ENCODE data around the gene PRAME. TPM values are rescaled to one million over a fixed set of nuclear protein-coding genes. Genes with fewer than 3 reads are reported as not detected.
"Not testable (repeated sequence)": the region's sequence is repeated elsewhere in the genome, so short reads cannot be mapped to it uniquely, and the experiment has no call there.

Gene PRAME
- polyA plus RNA-seq, 5 donors, result not detected

DNA sequence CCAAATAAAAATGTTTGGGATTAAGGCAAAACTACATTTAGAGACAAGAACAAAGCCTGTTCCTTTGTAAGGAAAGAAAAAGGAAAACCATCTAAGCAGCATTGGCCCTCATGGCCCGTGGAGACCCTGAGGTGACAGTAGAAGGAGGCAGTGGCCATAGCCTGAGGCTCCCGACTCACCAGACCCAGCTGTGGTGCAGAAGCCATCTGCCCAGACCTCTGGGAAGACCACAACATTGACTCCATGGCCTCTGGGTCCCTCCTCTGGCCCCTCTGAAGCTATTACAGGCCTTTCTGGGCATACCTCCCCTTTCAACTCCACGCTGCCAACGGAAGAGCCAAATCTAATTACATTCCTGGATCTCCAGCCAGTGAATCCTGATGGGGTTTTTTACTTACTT is 6.4 kb downstream of the PRAME start:
- no peak for DNase-seq

DNA sequence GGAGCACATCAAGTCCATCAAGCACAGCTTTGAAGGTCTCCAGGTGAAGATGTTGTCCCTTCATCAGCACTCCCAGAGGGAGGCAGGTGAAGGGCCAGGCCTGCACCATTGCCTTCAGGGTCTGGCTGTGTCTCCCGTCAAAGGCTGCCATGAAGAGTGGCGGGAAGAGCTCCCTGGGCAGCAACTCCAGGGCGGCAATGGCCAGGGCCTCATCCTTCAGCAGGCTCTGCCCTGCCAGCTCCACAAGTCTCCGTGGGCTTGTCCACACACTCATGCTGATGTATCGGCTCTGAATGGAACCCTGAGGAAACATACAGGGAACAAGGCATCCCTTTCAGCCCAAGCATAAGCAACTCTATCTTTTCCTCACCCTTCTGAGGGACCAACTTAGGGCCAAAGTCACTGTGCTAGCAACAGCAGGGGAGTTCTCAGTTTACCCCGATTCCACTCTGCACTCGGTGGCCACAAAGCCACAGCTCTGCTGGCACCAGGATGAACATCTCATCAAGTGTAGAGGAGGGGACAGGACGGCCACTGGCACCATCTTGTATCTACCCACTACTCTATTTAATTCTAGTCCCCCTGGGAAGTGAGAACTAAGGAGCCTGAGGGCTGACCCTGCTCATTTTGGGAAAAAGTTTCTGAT is 8.2 kb downstream of the PRAME start:
- no peak for DNase-seq

DNA sequence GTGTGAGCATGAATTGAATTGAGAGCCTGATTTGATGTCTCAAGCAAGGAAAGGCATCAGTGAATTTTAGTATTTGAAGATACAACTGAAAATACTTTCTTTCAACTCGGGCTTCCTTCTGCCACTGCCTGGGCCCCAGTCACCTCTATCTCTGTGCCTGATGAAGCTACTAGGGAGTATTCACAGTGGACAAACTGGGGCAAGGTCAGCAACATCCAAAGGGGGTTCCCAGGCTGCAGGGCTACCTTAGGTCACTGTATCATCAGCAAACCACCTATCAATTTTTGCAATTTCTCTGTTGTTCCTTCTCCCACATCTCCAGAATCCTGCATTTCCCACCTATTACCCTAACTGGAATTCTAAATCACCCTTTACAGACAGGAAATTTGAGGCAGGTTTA is 10.2 kb downstream of the PRAME start:
- DNase-seq, result no peak

DNA sequence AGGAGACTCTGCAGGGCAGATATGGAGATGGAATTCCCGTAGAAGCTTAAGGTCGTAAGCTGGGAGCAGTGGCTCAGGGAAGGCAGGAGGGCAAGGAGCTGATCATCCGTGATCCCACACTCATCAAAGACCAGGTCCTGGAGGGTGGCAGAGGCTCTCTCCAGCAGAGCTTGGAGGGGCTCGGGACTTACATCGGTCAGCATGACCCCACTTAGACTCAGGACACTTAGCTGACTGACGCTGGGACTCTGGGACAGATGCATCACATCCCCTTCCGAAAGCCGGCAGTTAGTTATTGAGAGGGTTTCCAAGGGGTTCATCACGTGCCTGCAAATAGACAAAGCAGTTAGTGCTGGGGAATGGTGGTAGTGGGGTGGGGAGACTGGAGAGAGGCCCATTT is 10.7 kb downstream of the PRAME start:
- no peak for DNase-seq

DNA sequence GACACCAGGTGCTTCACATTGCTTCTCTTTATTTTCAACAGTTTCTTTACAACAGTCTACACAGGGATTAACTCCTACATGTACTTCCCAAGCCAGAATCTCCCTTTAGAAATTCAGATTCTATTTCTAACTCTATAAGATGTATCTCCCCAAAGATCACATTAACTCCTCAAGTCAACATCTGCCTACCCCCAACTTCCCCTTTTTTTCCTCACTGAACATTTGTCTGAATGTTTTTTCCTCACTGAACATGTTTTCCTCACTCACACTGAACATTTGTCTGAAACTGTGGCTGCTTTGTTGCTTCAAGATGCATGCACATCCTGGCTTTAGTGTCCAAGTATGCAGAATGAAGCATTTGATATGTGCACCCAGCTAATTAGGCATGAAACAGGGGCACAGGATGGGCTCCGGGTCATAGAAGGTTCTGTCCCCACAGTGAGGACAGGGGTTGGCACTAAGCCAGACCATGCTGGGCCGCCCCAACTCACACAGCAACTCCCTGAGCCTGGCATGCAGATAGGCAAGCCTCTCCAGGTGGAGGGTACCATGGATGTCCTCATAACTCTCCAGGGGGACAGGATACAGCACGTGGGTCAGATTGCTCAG is 11.3 kb downstream of the PRAME start:
- no peak for DNase-seq

DNA sequence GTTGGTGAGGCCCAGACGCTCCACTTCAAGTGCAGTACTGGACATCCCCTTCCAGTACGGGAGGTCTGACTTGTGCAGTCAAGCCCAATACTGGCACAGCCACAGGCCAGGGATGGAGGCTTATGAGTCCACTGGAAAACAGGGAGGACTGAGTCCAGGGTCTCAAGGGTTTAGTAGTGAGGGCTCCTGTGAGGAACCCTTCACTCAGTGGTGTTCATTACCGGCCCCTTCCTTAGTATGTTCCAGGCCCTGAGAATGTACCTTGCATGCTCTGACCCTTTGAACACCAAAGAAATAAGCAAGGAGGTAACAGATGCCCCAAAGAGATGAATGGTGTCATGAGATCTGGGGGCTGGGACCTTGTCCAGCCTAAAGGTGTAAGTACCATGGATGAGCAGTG is 11.8 kb downstream of the PRAME start:
- DNase-seq, result no peak

DNA sequence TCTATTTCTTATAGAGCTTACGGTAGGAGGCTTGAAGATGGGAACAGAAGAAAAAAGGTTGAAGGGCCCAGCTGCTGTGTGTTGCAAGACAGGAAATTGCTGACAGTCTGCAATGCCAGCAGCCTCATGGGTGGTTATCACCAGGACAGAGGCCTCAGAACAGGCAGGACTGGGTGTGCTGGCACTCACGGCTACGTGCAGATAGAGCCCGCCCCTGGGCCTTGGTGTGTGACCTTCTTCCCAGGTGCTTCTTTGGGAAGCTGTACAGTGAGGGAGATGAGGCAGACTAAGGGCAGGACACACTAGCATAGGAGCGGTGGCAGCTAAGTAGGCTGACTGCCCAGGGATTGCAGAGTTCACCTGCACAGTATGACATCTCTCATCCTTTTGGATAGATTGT is 12.6 kb downstream of the PRAME start:
- no peak for DNase-seq

DNA sequence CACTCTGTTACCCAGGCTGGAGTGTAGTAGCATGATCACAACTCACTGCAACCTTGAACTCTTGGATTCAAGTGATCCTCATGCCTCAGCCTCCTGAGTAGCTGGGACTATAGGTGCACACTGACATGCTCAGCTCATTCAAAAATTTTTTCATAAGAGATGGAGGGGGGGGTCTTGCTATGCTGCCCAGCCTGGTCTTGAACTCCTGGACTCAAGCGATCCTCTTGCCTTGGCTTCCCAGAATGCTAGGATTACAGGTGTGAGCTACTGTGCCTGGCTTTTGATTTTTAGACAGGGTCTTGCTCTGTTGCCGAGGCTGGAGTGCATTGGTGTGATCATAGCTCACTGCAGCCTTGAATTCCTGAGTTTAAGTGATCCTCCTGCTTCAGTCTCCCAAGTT is 14.0 kb downstream of the PRAME start:
- no peak for DNase-seq

DNA sequence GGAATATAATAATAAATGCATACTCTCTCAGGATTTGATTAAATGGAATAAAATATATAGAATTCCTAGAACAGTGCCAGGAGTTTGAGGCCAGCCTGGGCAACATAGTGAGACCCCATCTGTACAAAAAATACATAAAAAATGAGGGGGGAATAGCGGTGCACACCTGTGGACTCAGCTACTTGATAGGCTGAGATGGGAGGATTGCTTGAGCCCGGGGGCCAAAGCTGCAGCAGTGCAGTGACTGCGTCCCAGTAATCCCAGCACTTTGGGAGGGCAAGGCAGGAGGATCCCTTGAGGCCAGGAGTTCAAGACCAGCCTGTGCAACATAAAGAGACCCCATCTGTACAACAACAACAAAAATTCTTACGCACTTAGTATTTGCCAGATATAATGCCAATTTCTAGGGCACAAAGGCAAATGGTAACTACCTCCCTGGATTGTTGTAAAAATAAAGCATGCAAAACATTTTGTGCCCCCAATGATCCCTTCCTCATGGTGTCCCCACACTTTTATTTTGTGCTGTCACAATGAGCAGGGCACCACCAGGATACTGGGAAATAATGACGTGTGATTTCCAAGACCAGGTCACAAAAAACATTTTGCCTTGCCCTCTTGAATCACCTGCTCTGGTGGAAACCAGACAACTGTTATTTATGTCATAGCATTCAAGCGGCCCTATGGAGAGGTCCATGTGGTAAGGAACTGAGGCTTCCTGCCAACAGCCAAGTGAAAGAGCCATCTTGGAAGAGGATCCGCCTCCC is 20.7 kb downstream of the PRAME start:
- no peak for DNase-seq

DNA sequence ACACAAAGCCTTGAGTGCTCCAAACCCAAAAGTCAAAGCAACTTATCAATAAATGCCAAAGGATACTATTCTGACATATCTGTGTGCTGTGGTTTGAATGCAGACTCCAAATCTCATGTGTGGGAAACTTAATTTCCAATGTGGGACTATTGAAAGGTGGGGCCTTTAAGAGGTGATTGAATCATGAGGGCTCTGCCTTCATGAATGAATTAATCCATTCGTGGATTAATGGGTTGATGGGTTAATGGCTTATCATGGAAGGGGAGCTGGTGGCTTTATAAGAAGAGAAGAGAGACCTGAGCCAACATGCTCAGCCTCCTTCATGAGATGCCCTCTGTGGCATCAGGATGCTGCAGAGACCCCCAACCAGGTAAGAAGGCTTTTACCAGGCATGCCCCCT is 22.1 kb downstream of the PRAME start:
- no peak for DNase-seq

DNA sequence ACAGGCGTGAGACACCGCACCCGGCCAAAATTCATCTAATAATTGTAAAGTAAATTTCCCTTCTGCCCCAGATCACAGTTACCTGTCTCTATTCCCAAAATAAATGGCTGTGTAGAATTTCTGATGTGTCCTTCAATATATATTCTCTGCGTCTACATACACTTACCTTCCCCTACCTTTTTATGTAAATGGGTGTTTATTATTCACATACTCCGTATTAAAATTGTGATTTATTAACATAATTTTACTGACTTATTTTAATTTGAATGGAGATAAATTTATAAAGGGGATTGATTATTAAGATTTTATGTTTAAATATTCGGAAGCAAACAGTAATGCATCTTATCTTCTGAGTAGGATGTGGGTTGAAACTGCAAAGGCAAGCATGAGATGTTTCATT is 22.6 kb downstream of the PRAME start:
- DNase-seq, result no peak

DNA sequence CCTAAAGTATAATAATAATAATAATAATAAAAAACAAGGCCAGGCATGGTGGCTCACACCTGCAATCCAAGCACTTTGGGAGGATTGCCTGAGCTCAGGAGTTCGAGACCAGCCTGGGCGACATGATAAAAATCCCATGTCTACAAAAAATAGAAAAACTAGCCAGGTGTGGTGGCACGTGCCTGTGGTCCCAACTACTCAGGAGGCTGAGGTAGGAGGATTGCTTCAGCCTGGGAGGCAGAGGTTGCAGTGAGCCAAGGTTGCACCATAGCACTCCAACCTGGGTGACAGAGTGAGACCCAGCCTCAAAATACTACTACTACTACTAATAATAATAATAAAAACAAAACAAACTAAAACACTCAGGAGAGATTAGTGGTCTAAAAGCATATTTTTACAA is 23.4 kb downstream of the PRAME start:
- no peak for DNase-seq

DNA sequence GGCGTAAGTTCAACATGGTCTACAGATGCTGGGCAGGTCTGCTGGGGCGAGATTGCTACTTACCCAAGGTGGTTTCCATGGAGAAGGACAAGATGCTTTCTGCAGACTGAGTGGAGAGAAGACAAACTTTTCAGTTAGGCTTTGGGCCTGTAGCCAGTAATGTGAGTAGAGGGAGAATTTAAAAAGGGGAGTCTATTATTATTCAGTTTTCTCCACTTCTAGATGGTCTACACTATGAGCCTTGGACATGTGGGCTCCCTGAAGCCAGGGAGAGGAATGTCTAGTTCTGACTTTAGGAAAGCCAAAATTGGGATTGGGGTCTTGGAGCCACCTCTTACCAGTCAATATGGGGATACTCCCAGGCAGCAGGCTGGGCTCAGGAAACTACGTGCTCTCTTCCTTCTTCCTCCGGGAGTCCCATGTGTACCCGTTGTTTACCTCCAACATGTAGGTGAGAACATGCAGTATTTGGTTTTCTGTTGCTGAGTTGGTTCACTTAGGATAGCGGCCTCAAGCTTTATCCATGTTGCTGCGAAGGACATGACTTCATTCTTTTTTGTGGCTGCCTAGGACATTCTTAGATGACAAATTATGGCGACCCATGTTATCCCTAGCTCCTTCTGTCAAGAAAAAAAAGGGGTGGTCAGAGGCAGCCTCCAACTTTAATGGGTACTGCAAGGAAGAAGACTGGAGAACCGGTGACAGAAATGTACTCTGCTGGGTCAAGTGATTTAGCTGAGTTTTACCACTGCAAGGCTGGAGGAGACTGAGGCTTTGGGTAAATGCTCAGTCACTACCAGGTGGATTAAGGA is 24.3 kb downstream of the PRAME start:
- no peak for DNase-seq

DNA sequence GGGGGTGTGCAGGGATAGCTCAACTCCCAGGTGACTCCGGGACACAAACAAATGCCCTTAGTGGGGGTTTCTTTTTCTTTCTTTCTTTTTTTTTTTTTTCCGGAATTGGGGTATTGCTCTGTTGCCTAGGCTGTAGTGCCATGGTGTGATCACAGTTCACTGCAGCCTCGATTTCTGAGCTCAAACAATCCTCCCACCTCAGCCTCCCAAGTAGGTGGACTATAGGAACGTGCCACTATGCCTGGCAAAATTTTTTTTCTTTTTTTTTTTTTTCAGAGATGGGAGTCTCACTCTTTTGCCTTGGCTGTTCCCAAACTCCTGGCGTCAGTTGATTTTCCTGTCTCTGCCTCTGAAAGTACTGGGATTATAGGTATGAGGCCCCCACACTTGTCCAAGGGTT is 25.2 kb downstream of the PRAME start:
- no peak for DNase-seq

DNA sequence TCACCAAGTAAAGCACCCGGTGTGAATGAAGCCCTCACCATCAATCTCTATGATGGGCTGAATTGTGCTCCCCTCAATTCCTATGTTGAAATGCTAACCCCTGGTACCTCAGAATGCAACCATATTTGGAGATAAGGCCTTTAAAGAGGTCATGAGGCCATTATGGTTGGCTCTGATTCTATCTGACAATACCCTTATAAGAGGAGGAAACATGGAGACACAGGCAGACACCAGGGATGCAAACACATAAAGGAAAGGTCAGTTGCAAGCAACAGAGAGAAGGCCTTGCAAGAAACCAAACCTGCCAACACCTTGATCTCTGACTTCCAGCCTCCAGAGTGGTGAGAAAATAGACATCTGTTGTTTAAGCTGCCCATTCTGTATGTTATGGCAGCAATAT is 25.6 kb downstream of the PRAME start:
- no peak for DNase-seq

DNA sequence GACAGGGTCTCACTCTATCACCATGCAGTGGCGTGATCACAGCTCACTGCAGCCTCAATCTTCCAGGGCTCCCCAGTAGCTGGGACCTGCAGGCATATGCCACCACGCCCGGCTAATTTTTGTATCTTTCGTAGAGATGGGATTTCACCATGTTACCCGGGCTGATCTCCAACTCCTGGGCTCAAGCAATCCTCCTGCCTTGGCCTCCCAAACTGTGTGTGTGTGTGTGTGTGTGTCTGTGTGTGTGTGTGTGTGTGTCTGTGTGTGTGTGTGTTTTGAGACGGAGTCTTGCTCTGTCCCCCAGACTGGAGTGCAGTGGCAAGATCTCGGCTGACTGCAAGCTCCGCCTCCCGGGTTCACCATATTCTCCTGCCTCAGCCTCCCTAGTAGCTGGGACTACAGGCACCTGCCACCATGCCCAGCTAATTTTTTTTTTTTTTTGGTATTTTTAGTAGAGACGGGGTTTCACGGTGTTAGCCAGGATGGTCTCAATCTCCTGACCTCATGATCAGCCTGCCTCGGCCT is 26.5 kb downstream of the PRAME start:
- DNase-seq, result not testable (repeated sequence)

DNA sequence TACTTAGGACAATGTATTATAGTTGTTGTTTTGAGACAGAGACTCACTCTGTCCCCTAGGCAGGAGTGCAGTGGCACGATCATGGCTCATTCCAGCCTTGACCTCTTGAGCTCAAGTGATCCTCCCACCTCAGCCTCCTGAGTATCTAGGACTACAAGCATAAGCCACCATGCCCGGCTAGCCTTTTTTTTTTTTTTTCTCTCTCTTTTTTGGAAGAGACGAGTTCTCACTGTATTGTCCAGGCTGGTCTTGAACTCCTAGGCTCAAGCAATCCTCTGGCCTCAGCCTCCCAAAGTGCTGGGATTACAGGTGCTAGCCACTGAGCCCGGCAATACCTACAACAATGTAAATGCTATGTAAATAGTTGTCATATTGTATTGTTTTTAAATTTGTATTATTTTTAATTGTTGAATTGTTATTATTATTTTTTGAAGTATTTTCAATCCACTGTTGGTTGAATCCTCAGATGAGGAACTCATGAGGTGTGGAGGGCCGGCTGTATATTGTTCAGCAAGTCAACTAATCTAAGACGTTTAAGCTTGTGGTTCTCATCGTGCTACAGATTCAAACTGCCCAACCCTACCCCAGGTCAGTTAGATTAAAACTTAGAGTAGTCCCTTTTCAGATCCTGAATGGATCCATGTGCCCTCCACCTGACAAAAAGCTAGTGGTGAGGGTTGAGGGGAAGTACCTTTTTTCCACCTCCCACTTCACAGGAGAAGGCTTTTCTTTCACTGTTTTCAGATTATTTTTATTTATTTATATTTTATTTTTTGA is 27.1 kb downstream of the PRAME start:
- no peak for DNase-seq

DNA sequence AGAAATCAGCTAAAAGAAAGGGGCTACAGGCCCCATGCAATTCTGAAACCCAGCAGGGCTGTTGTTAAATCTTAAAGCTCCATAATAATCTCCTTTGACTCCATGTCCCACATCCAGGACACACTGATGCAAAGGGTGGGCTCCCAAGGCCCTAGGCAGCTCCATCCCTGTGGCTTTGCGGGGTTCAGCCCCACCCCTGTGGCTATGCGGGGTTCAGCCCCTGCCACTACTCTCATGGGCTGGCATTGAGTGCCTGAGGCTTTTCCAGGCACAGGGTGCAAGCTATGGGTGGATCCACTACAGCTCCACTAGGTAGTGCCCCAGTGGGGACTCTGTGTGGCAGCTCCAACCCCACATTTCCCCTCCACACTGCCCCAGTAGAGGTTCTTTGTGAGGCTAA is 30.3 kb downstream of the PRAME start:
- DNase-seq, result no peak

DNA sequence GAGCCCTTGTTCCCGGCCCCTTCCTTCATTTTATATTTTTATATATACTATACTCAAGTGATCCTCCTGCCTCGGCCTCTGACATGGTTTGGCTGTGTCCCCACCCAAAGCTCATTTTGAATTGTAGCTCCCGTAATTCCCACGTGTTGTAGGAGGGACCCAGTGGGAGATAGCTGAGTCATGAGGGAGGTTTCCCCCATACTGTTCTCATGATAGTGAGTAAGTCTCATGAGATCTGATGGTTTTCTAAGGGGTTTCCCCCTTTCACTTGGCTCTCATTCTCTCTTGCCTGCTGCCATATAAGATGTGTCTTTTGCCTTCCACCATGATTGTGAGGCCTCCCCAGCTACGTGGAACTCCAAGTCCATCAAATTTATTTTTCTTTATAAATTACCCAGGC is 31.8 kb downstream of the PRAME start:
- no peak for DNase-seq

DNA sequence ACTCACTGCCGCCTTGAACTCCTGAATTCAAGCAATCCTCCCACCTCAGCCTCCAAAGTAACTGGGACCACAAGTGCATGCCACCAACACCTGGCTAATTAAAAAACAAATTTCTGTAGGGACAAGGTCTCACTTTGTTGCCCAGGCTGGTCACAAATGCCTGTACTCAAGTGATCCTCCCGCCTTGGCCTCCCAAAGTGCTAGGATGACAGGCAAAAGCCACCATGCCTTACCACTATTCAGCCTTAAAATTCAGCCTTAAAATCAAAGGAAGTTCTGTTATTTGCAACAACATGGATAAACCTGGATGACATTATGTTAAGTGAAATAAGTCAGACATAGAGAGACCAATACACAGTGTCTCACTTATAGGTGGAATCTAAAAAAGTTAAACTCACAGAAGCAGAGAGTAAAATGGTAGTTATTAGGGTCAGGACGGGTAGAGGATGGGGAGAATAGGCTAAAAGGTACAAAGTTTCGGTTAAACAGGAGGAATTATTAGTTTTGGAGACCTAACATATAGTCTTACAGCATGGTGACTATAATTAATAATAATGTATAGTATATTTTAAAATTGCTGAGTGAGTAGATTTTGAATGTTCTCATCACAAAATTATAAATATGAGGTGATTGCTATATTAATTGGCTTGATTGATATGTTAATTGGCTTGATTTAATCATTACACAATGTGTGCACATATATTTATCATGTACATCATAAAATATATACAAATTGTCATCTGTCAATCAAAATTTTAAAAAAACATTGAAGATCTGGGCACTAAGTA is 32.7 kb downstream of the PRAME start:
- no peak for DNase-seq

DNA sequence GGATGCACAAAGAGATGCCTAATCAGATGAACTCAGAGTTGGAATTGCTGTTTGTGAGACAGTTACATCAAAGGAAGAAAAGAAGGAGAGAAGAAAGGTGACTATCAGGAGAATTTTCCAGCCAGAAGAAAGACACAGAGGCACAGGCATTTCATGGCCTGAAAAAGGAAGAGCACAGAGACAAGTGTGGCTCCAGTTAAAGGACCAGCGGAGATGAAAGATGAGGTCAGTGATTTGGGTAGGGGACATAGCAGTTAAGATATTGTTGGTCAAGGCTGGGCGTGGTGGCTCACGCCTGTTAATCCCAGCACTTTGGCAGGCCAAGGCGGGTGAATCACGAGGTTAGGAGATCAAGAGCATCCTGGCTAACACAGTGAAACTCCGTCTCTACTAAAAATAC is 35.6 kb downstream of the PRAME start:
- no peak for DNase-seq

Measured in right lung (tissue), 5 donors.